HCT116 (cell line): ENCODE data around the gene SMARCD2. TPM values are rescaled to one million over a fixed set of nuclear protein-coding genes. Genes with fewer than 3 reads are reported as not detected.
A peak's percentile ranks its signal among the peaks of the same experiment; 100 is the strongest.

Experiments
- ATAC-seq: fragments of 200-7000 bp; cut with Tn5 transposase; 2 replicates; pipeline ENCODE4 v1.9.1; 2020; ENCODE audit warnings: mild to moderate bottlenecking, moderate library complexity
- BruUV-seq: library from RNA; stranded (reverse); fragments of 400-500 nt; replicated peaks from 2 replicates; lab custom pipeline; 2021; lab: Mats Ljungman, UMichigan
- CTCF ChIA-PET: fragments of 300-600 bp; sonication (Branson Sonifier 250); formaldehyde crosslinking; loops from one replicate; lab custom pipeline; 2021; ENCODE audit warnings: antibody characterized with exemption; lab: Charles Lee
- POLR2A ChIA-PET: fragments of 300-600, 350-600 bp; sonication (Branson Sonifier 250); formaldehyde crosslinking; loops from one replicate; lab custom pipeline; 2021; ENCODE audit warnings: antibody characterized with exemption; lab: Charles Lee
- RAD21 ChIA-PET, 2 experiments: fragments of 300-600 bp; sonication (Branson Sonifier 250); formaldehyde crosslinking; loops; one replicate each; lab custom pipeline; 2023; ENCODE audit warnings: low total read pairs in 2 of 2; ENCODE audit not compliant: uncharacterized antibody in 2 of 2, unreplicated experiment in 2 of 2, low non-redundant PET in 1 of 2; lab: Charles Lee
- DNase-seq: peaks from one replicate; pipeline ENCODE4 v3.0.0-alpha.2; 2010; ENCODE audit warnings: low read depth, low spot score
- H2AFZ ChIP-seq: fragments of 200-600 bp; shearing (Covaris generic), sonication (generic); 2 replicates; pipeline ENCODE4 v1.6.1; 2017; ENCODE audit warnings: low read depth, mixed run types, mixed read lengths, antibody characterized with exemption, low read length; ENCODE audit not compliant: poor library complexity, severe bottlenecking
- H3K27ac ChIP-seq: 2 replicates; pipeline ENCODE4 v1.5.1; 2012; ENCODE audit warnings: low read depth, low read length
- H3K27me3 ChIP-seq: fragments of 200-600 bp; sonication (generic); 2 replicates; pipeline ENCODE4 v1.6.1; 2016; ENCODE audit warnings: mixed run types, low read length, mixed read lengths; ENCODE audit not compliant: insufficient read depth
- H3K36me3 ChIP-seq, 2 experiments: fragments of 200-500 bp in 1 of 2; fragments of 200-600 bp in 1 of 2; sonication (Bioruptor generic) in 1 of 2; sonication (generic) in 1 of 2; 2 replicates each; pipeline versions ENCODE4 v1.5.1 to v1.6.1; 2014 to 2016; ENCODE audit warnings: low read length in 2 of 2, inconsistent platforms in 1 of 2, mixed read lengths in 1 of 2, mixed run types in 1 of 2; ENCODE audit not compliant: insufficient read depth in 2 of 2, control insufficient read depth in 1 of 2
- H3K4me1 ChIP-seq, 2 experiments: fragments of 200-600 bp in 1 of 2; sonication (generic) in 1 of 2; 2 replicates each; pipeline versions ENCODE4 v1.5.1 to v1.6.1; 2012 to 2017; ENCODE audit warnings: low read length in 2 of 2, inconsistent platforms in 1 of 2, mild to moderate bottlenecking in 1 of 2, mixed read lengths in 1 of 2, mixed run types in 1 of 2, moderate library complexity in 1 of 2; ENCODE audit not compliant: insufficient read depth in 2 of 2, control insufficient read depth in 1 of 2
- H3K4me2 ChIP-seq: fragments of 200-600 bp; sonication (generic); 2 replicates; pipeline ENCODE4 v1.6.1; 2017; ENCODE audit warnings: mixed run types, low read length, mixed read lengths
- H3K4me3 ChIP-seq, 2 experiments: fragments of 200-600 bp in 1 of 2; sonication (generic) in 1 of 2; replicated peaks in 1 of 2; 2 replicates each; pipeline ENCODE4 v1.5.1; 2011 to 2016; ENCODE audit warnings: low read length in 2 of 2, control low read depth in 1 of 2, low read depth in 1 of 2, mild to moderate bottlenecking in 1 of 2, mixed read lengths in 1 of 2, mixed run types in 1 of 2
- H3K79me2 ChIP-seq: fragments of 200-600 bp; sonication (generic); 2 replicates; pipeline ENCODE4 v1.6.1; 2017; ENCODE audit warnings: mild to moderate bottlenecking, mixed run types, low read length, moderate library complexity, mixed read lengths; ENCODE audit not compliant: insufficient read depth
- H3K9ac ChIP-seq: fragments of 200-600 bp; sonication (generic); 2 replicates; pipeline ENCODE4 v1.6.1; 2016; ENCODE audit warnings: low read length, mixed read lengths
- H3K9me2 ChIP-seq: fragments of 200-600 bp; sonication (generic), shearing (Covaris generic); 2 replicates; pipeline ENCODE4 v1.6.1; 2017; ENCODE audit warnings: mixed run types, mild to moderate bottlenecking, moderate library complexity; ENCODE audit not compliant: insufficient read depth
- H3K9me3 ChIP-seq, 2 experiments: fragments of 200-500 bp in 1 of 2; fragments of 200-600 bp in 1 of 2; sonication (Bioruptor generic) in 1 of 2; sonication (generic) in 1 of 2; 2 replicates each; pipeline ENCODE4 v1.6.1; 2014 to 2017; ENCODE audit warnings: low read length in 2 of 2, mixed read lengths in 2 of 2, inconsistent platforms in 1 of 2, low read depth in 1 of 2, mild to moderate bottlenecking in 1 of 2, mixed run types in 1 of 2, moderate library complexity in 1 of 2; ENCODE audit not compliant: control insufficient read depth in 1 of 2, insufficient read depth in 1 of 2
- H4K20me1 ChIP-seq: fragments of 200-600 bp; sonication (generic), shearing (Covaris generic); 2 replicates; pipeline ENCODE4 v1.6.1; 2017; ENCODE audit warnings: mixed run types, mild to moderate bottlenecking, moderate library complexity; ENCODE audit not compliant: insufficient read depth
- EGR1 ChIP-seq: IDR thresholded peaks from 2 replicates; pipeline ENCODE4 v1.6.1; 2012; ENCODE audit warnings: low read depth
- EZH2phosphoT487 ChIP-seq: fragments of 200-600 bp; IDR thresholded peaks from 2 replicates; pipeline ENCODE4 v1.6.1; 2018; ENCODE audit warnings: antibody characterized with exemption, borderline replicate concordance
- YY1 ChIP-seq: IDR thresholded peaks from 2 replicates; pipeline ENCODE4 v1.6.1; 2011; ENCODE audit warnings: low read length, low read depth, moderate library complexity, mild to moderate bottlenecking; ENCODE audit not compliant: insufficient replicate concordance; ENCODE audit errors: extremely low read depth
- intact Hi-C: fragments of 100-400 bp; cut with micrococcal nuclease; formaldehyde crosslinking; loops from 2 replicates; pipeline ENCODE4 v1.10.0; 2022
- total RNA-seq: library from RNA; stranded (reverse); gene quantifications from one replicate; pipeline ENCODE4 v1.2.1, GENCODE V29; 2021; ENCODE audit not compliant: unreplicated experiment
- TF ChIP-seq, protein P1 (sequence below), 3 experiments: fragments of 200-600 bp in 1 of 3; sonication (generic) in 1 of 3; IDR thresholded peaks in 2 of 3; conservative IDR thresholded peaks in 1 of 3; 2 replicates each; pipeline ENCODE4 v1.5.1; 2012 to 2017; ENCODE audit warnings: low read depth in 2 of 3, low read length in 2 of 3, antibody characterized with exemption in 1 of 3, borderline replicate concordance in 1 of 3, control low read depth in 1 of 3, mild to moderate bottlenecking in 1 of 3, mixed read lengths in 1 of 3, mixed run types in 1 of 3, moderate library complexity in 1 of 3; ENCODE audit not compliant: insufficient read depth in 1 of 3
- TF ChIP-seq, protein P2 (sequence below): IDR thresholded peaks from 2 replicates; pipeline ENCODE4 v1.6.1; 2012

The SMARCD2 gene
- total RNA-seq, 1 experiment from 2014 or later = 168 TPM

- H3K9ac ChIP-seq = no peak overlapping the region
- H3K27ac ChIP-seq = peak overlapping the region; percentile 15; the same call in 1 of the 2 replicates
- no TSS peak for BruUV-seq
Observed at GRCh38 chr17:63832014-63832413, 10.5 kb downstream of the SMARCD2 start.

GRCh38 chr17:63831505-63831904, 11.0 kb downstream of the SMARCD2 start:
- H3K36me3 ChIP-seq = peaks cover 54 to 80% of the 10 kb centered on the region in 2 experiments
- CTCF ChIA-PET = interaction anchor here (1.3 kb wide), 1 partner anchor 12 kb away, joined by 3 read pairs; no protein-coding TSS in a partner anchor
- no peaks in the 10 kb centered on the region for H3K9me2 ChIP-seq
- TF ChIP-seq, protein P1, sequence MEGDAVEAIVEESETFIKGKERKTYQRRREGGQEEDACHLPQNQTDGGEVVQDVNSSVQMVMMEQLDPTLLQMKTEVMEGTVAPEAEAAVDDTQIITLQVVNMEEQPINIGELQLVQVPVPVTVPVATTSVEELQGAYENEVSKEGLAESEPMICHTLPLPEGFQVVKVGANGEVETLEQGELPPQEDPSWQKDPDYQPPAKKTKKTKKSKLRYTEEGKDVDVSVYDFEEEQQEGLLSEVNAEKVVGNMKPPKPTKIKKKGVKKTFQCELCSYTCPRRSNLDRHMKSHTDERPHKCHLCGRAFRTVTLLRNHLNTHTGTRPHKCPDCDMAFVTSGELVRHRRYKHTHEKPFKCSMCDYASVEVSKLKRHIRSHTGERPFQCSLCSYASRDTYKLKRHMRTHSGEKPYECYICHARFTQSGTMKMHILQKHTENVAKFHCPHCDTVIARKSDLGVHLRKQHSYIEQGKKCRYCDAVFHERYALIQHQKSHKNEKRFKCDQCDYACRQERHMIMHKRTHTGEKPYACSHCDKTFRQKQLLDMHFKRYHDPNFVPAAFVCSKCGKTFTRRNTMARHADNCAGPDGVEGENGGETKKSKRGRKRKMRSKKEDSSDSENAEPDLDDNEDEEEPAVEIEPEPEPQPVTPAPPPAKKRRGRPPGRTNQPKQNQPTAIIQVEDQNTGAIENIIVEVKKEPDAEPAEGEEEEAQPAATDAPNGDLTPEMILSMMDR (IDR thresholded peaks at IDR 0.05 in 2 of 3, conservative IDR thresholded peaks at IDR 0.05 in 1 of 3; ENCODE audit: borderline replicate concordance in 1 of 3, insufficient read depth in 1 of 3, low read depth in 2 of 3, low read length in 2 of 3) = no peak
- TF ChIP-seq, protein P2, sequence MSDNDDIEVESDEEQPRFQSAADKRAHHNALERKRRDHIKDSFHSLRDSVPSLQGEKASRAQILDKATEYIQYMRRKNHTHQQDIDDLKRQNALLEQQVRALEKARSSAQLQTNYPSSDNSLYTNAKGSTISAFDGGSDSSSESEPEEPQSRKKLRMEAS = no peak
- TF ChIP-seq EZH2phosphoT487 = no peak
- TF ChIP-seq YY1 = no peak
- no peak overlapping the region for H3K4me3 ChIP-seq
- ATAC-seq (no peak), DNase-seq (no peak)
- H3K9ac ChIP-seq = no peak overlapping the region
- no peaks in the 10 kb centered on the region for H3K27me3 ChIP-seq
- RAD21 ChIA-PET = no interaction called here
- peaks cover 6 to 19% of the 10 kb centered on the region in 2 experiments for H3K4me1 ChIP-seq
- BruUV-seq = no TSS peak
- no peaks in the 10 kb centered on the region for H4K20me1 ChIP-seq
- H3K4me2 ChIP-seq = no peak overlapping the region
- no peak overlapping the region for H3K27ac ChIP-seq
- H3K9me3 ChIP-seq = no peaks in the 10 kb centered on the region
- intact Hi-C loops = no loop called here
- H3K79me2 ChIP-seq = peaks cover 62% of the 10 kb centered on the region
- H2AFZ ChIP-seq = no peak overlapping the region
- POLR2A ChIA-PET = interaction anchor here (0.9 kb wide), 1 partner anchor 9 kb away, joined by 3 read pairs; no protein-coding TSS in a partner anchor

More at GRCh38 chr17:63832014-63832413, 10.5 kb downstream of the SMARCD2 start:
- Histone ChIP-seq H4K20me1 (no peaks in the 10 kb centered on the region), H3K4me2 (no peak overlapping the region), H2AFZ (no peak overlapping the region), H3K27me3 (no peaks in the 10 kb centered on the region), H3K79me2 (peaks cover 63% of the 10 kb centered on the region), H3K9me2 (no peaks in the 10 kb centered on the region), H3K4me1 (peaks cover 6 to 19% of the 10 kb centered on the region in 2 experiments), H3K36me3 (peaks cover 59 to 85% of the 10 kb centered on the region in 2 experiments), H3K9me3 (no peaks in the 10 kb centered on the region), H3K4me3 (no peak overlapping the region)
- DNase-seq (no peak), ATAC-seq (no peak)
- no peak for TF ChIP-seq EGR1
- ChIA-PET CTCF (interaction anchor here (1.3 kb wide), 1 partner anchor 11 kb away, joined by 3 read pairs; no protein-coding TSS in a partner anchor), POLR2A (no interaction called here), RAD21 (no interaction called here)
- intact Hi-C loops = no loop called here
